ENCODE results near the gene AMZ1. TPM values are rescaled to one million over a fixed set of nuclear protein-coding genes. Genes with fewer than 3 reads are reported as not detected.

Gene AMZ1
- total RNA-seq, 1 experiment from 2014 or later: 1.8 TPM

Other genes starting within 250 kb of the AMZ1 start
- gene GRIFIN, start 211.8 kb upstream of the AMZ1 start, total RNA-seq (2014; rRNA removed; shearing (Covaris generic)): not detected in 2 replicates
- 5.3 and 7.7 TPM in 2 replicates for gene LFNG, start 168.4 kb upstream of the AMZ1 start, total RNA-seq (2014; rRNA removed; shearing (Covaris generic))
- 85.7 and 87.1 TPM in 2 replicates for gene BRAT1, start 132.7 kb upstream of the AMZ1 start, total RNA-seq (2014; rRNA removed; shearing (Covaris generic))
- 22.3 and 26.2 TPM in 2 replicates for gene IQCE, start 129.2 kb upstream of the AMZ1 start, total RNA-seq (2014; rRNA removed; shearing (Covaris generic))
- 156 and 169 TPM in 2 replicates for gene TTYH3, start 56.2 kb upstream of the AMZ1 start, total RNA-seq (2014; rRNA removed; shearing (Covaris generic))
- 10.1 and 10.2 TPM in 2 replicates for gene GNA12, start 156.1 kb downstream of the AMZ1 start, total RNA-seq (2014; rRNA removed; shearing (Covaris generic))